Epithelial cell of proximal tubule (primary cell): ENCODE results near the gene DLGAP4. TPM values are rescaled to one million over a fixed set of nuclear protein-coding genes. Genes with fewer than 3 reads are reported as not detected.

Source experiments
- DNase-seq: peaks from one replicate; pipeline ENCODE4 v3.0.0-alpha.2; 2011; ENCODE audit warnings: low read depth
- H3K4me3 ChIP-seq: 2 replicates; pipeline ENCODE4 v1.5.1; 2011; ENCODE audit warnings: low read depth, mild to moderate bottlenecking, low read length
- CTCF ChIP-seq: conservative IDR thresholded peaks from 2 replicates; pipeline ENCODE4 v1.5.1; 2012; ENCODE audit warnings: low read depth, mild to moderate bottlenecking, low read length
- total RNA-seq: library from RNA; depleted of rRNA; stranded (reverse); fragments of >200 nt; gene quantifications from 2 replicates; pipeline ENCODE4 v1.2.3, GENCODE V29; 2015

The DLGAP4 gene
- total RNA-seq, 1 donor from 2014 or later: 41.4 TPM

GRCh38 chr20:36548704-36549627 lies 242.8 kb downstream of the DLGAP4 start:
- DNase-seq: no peak
- no peak overlapping the region for H3K4me3 ChIP-seq
- TF ChIP-seq CTCF: no peak

DNA sequence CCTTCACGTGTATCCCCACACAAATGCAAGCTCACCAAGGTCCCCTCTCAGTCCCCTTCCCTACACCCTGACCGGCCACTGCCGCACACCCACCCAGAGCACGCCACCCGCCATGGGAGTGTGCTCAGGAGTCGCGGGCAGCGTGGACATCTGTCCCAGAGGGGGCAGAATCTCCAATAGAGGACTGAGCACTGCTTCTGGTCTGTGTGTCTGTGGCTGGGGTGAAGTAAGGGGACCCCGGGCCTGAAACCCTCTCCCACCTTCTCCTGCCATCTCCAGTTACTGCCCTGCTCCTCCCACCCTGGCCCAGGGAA lies 243.4 kb downstream of the DLGAP4 start:
- DNase-seq: no peak
- no peak for TF ChIP-seq CTCF
- no peak overlapping the region for H3K4me3 ChIP-seq

DNA sequence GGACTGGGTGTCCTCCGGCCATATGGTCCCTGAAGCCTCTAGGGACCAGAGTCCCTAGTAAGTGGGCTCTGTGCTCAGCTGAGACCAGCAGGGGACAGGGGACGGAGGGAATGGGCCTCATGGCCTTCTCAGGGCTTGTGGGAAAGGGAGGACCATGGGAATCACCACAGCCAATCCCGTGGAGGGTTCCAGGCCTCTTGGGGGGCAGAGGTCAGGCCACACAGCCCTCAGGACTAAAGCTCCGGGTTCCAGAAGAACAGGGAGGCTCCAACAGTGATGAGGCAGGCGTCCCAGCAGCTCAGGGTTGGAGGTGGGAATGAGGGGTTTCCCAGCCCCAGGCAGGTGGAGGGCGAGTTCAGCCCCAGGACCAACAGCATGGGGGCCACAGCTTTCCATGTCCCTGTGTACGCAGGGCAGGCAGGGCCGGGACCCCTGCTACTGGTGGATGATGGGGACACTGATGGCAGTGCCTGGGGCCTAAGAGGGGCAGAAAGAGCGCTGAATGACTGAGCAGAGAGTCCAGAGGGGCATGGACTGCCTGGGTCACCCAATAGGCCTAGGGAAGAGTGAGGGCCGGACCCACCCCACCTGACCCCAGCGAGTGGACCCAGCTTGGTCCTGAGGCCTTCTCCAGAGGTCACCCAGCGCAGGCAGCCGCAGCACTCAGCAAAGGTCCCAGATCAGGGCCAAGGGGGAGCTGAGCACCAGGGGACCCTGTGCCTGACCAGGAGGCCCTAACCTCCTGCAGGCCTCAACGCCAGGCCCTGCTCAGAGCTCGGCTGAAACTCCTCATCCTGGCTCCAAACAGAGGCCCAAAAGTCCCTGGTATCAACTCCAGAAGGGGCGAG lies 244.0 kb downstream of the DLGAP4 start:
- no peak for DNase-seq
- no peak overlapping the region for H3K4me3 ChIP-seq
- TF ChIP-seq CTCF: no peak

- no peak for TF ChIP-seq CTCF
- no peak for DNase-seq
- no peak overlapping the region for H3K4me3 ChIP-seq
Observed at GRCh38 chr20:36550790-36551299, 244.7 kb downstream of the DLGAP4 start.

GRCh38 chr20:36555248-36555647 lies 249.1 kb downstream of the DLGAP4 start:
- H3K4me3 ChIP-seq: no peak overlapping the region
- DNase-seq: no peak
- no peak for TF ChIP-seq CTCF

GRCh38 chr20:36562724-36563123 lies 256.6 kb downstream of the DLGAP4 start:
- DNase-seq: no peak
- H3K4me3 ChIP-seq: no peak overlapping the region
- no peak for TF ChIP-seq CTCF
